ENCODE measurements around the gene TRMT1L. TPM values are rescaled to one million over a fixed set of nuclear protein-coding genes. Genes with fewer than 3 reads are reported as not detected.

Gene TRMT1L
- total and polyA plus RNA-seq, 2 of the 8 experiments (the other 6 are each of a cell fraction or from before 2014, with no cell fraction given): 13.8 to 22.3 TPM

- DNase-seq (ENCODE audit: low read depth in 1 of 2, low spot score in 2 of 2): no peak
- ChIA-PET CTCF (ENCODE audit: partially characterized antibody) (interaction anchor here (1.6 kb wide), 1 partner anchor 31 kb away, joined by 3 read pairs; no protein-coding TSS in a partner anchor), POLR2A (ENCODE audit: partially characterized antibody) (no interaction called here)
- no peaks in the 10 kb centered on the region for H3K4me1 ChIP-seq (replicated peaks in 1 of 4; ENCODE audit: control insufficient read depth in 3 of 4, insufficient read depth in 4 of 4, low read length in 3 of 4)
- H3K56ac ChIP-seq (replicated peaks; ENCODE audit: insufficient read length, low read depth, low read length): no peak overlapping the region
- no peak overlapping the region for H2BK15ac ChIP-seq (ENCODE audit: low read length)
- no peak overlapping the region for H4K5ac ChIP-seq (ENCODE audit: insufficient read length, low read depth, low read length)
- H3K4me2 ChIP-seq (ENCODE audit: insufficient read depth in 1 of 2, low read depth in 2 of 2, low read length in 2 of 2): no peak overlapping the region
- no peak overlapping the region for H2AK5ac ChIP-seq (ENCODE audit: low read depth, low read length)
- H3K9ac ChIP-seq (replicated peaks in 1 of 4; ENCODE audit: extremely low read depth in 1 of 4, low read depth in 3 of 4, low read length in 3 of 4): no peak overlapping the region
- H3K36me3 ChIP-seq (ENCODE audit: control insufficient read depth in 2 of 4, insufficient read depth in 4 of 4, low read length in 3 of 4): peaks cover 0 to 40% (median 2%) of the 10 kb centered on the region in 4 experiments; a peak in 4 of 8 replicates
- H3K79me2 ChIP-seq (ENCODE audit: control insufficient read depth in 1 of 2, insufficient read depth in 2 of 2, low read length in 2 of 2): no peaks in the 10 kb centered on the region
- TF ChIP-seq RNF2 (IDR thresholded peaks at IDR 0.05; ENCODE audit: borderline replicate concordance, low read depth, low read length, missing control alignments, poor library complexity, severe bottlenecking): no peak
- TF ChIP-seq TCF12 (IDR thresholded peaks at IDR 0.05; ENCODE audit: low read depth, low read length): no peak
- TF ChIP-seq NRF1 (IDR thresholded peaks at IDR 0.05; ENCODE audit: low read depth, low read length): no peak
- TF ChIP-seq SIX5 (IDR thresholded peaks at IDR 0.05; ENCODE audit: low read depth, low read length): no peak
- no peak for TF ChIP-seq MAX (IDR thresholded peaks at IDR 0.05)
- no peak for TF ChIP-seq SIN3A (conservative IDR thresholded peaks at IDR 0.05 in 1 of 2, IDR thresholded peaks at IDR 0.05 in 1 of 2; ENCODE audit: low read depth in 1 of 2, low read length in 2 of 2)
- TF ChIP-seq SP1 (IDR thresholded peaks at IDR 0.05; ENCODE audit: low read depth, low read length): no peak
- no peak for TF ChIP-seq BACH1 (IDR thresholded peaks at IDR 0.05; ENCODE audit: low read length)
- TF ChIP-seq SAP30 (IDR thresholded peaks at IDR 0.05; ENCODE audit: insufficient read depth, insufficient replicate concordance, low read length): no peak
- TF ChIP-seq CEBPB (IDR thresholded peaks at IDR 0.05; ENCODE audit: low read depth, low read length): no peak
- no peak overlapping the region for H3K4me3 ChIP-seq (ENCODE audit: extremely low read depth in 1 of 4, insufficient read depth in 2 of 4, low read depth in 3 of 4, low read length in 4 of 4)
- no peak overlapping the region for H3K18ac ChIP-seq (ENCODE audit: extremely low read depth, low read length)
- H4K20me1 ChIP-seq (replicated peaks in 1 of 2; ENCODE audit: control insufficient read depth in 1 of 2, insufficient read depth in 2 of 2, low read length in 2 of 2): no peaks in the 10 kb centered on the region
- no peaks in the 10 kb centered on the region for H3K9me3 ChIP-seq (ENCODE audit: insufficient read depth in 2 of 2, low read depth in 1 of 2, low read length in 1 of 2)
- no peak overlapping the region for H4K8ac ChIP-seq (ENCODE audit: extremely low read depth, insufficient read depth, low read length)
- no peak for FAIRE-seq
- no peak overlapping the region for H3K14ac ChIP-seq (ENCODE audit: insufficient read length)
- no peak overlapping the region for H2BK120ac ChIP-seq (replicated peaks; ENCODE audit: low read depth, low read length)
- WGBS, 2 experiments (ENCODE audit: extremely low coverage in 1 of 2, insufficient coverage in 1 of 2, insufficient read length in 1 of 2, insufficient replicate concordance in 2 of 2, low coverage in 1 of 2, low lambda C conversion rate in 2 of 2, missing lambda C conversion rate in 1 of 2): 99% methylated on average over 4 of the region's 4 CpGs; no CpG with 5 or more reads in 1 of the 2 experiments
- no peak overlapping the region for H2BK5ac ChIP-seq (ENCODE audit: low read depth, low read length)
- no peak overlapping the region for H2BK12ac ChIP-seq (ENCODE audit: low read depth, low read length)
- H2AFZ ChIP-seq (ENCODE audit: low read length): no peak overlapping the region
- no peaks in the 10 kb centered on the region for H3K79me1 ChIP-seq (ENCODE audit: low read depth, low read length)
- no peak overlapping the region for H4K91ac ChIP-seq (replicated peaks; ENCODE audit: insufficient read length, low read length)
- no peaks in the 10 kb centered on the region for H3K27me3 ChIP-seq (replicated peaks in 1 of 4; ENCODE audit: control insufficient read depth in 3 of 4, extremely low read depth in 1 of 4, insufficient read depth in 3 of 4, low read length in 3 of 4)
- no peak overlapping the region for H2BK20ac ChIP-seq (ENCODE audit: low read length)
- no peak overlapping the region for H3K23ac ChIP-seq (ENCODE audit: insufficient read length)
- H3K27ac ChIP-seq (ENCODE audit: low read depth, low read length): no peak overlapping the region
- no peak overlapping the region for H3K4ac ChIP-seq (replicated peaks; ENCODE audit: insufficient read length, low read depth, low read length)
- H3K23me2 ChIP-seq (ENCODE audit: low read depth, low read length): no peaks in the 10 kb centered on the region
Observed at GRCh38 chr1:185139246-185139645, 17.5 kb downstream of the TRMT1L start.

Data from H1 (cell line).